Astrocyte of the cerebellum (primary cell): ENCODE data around the gene SBF1.

Experiments
- DNase-seq: peaks from one replicate; pipeline ENCODE4 v3.0.0-alpha.2; 2011; ENCODE audit warnings: low read depth
- H3K4me3 ChIP-seq: 2 replicates; pipeline ENCODE4 v1.5.1; 2011; ENCODE audit warnings: mild to moderate bottlenecking, low read depth, low read length, moderate library complexity
- in situ Hi-C: cut with HindIII; loops from 2 replicates; pipeline ENCODE4 v1.10.0; 2017; ENCODE audit warnings: low sequenced_read_pairs
- TF ChIP-seq, protein P1 (sequence below): IDR thresholded peaks from 2 replicates; pipeline ENCODE4 v1.5.1; 2012; ENCODE audit warnings: low read length, low read depth, moderate library complexity, mild to moderate bottlenecking; ENCODE audit errors: missing control alignments

SBF1 gene

DNA sequence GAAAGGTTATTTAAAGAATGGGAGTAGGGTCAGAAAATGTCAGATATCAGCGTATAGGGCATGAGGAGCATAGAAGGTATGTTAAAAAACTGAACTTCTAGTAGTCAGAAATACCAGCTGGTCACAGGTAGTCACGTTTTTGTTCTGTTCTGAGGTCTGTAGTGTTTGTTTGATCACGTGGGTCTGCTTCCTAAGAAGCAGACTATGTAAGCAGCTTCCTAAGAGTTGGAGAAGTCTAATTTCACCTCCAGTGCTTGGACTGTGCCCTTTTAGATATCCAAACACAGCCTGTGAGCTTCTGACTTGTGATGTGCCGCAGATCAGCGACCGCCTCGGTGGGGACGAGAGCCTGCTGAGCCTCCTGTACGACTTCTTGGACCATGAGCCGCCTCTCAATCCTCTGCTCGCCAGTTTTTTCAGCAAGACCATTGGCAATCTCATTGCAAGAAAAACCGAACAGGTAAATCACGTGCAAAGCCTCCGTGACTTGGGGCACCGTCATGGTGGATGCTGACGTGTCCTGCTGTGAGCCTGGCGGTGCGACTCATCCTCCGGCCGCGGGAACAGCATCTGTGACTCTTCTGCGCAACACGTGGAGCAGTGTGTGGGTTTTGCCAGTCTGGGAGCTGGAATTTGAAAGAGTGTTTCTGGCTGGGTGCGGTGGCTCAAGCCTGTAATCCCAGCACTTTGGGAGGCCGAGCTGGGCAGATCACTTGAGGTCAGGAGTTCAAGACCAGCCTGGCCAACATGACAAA is 68.2 kb downstream of the SBF1 start:
- TF ChIP-seq, protein P1, sequence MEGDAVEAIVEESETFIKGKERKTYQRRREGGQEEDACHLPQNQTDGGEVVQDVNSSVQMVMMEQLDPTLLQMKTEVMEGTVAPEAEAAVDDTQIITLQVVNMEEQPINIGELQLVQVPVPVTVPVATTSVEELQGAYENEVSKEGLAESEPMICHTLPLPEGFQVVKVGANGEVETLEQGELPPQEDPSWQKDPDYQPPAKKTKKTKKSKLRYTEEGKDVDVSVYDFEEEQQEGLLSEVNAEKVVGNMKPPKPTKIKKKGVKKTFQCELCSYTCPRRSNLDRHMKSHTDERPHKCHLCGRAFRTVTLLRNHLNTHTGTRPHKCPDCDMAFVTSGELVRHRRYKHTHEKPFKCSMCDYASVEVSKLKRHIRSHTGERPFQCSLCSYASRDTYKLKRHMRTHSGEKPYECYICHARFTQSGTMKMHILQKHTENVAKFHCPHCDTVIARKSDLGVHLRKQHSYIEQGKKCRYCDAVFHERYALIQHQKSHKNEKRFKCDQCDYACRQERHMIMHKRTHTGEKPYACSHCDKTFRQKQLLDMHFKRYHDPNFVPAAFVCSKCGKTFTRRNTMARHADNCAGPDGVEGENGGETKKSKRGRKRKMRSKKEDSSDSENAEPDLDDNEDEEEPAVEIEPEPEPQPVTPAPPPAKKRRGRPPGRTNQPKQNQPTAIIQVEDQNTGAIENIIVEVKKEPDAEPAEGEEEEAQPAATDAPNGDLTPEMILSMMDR, result no peak
- H3K4me3 ChIP-seq, result no peak overlapping the region
- no peak for DNase-seq
- in situ Hi-C loops, result no loop called here

DNA sequence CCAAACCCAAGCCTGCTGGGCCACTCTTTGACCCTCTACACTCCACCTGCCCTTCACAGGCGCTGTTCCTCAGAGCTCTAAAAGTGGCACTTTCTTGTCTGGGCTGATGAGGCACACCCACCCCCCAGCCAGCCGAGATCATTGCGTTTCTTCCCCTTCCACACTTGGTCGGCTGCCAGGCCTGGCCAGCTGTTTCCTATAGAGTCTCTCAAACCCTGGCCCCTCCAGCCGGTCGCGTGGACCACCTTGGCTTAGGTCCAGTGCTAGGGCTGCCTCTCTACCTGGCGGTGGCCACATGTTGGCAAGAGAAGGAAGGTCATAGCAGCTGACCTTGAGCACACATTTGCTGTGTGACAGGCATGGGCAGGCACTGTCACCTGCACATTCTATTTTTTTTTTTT is 71.1 kb downstream of the SBF1 start:
- no peak for DNase-seq
- TF ChIP-seq, protein P1, result no peak
- in situ Hi-C loops, result no loop called here
- no peak overlapping the region for H3K4me3 ChIP-seq

DNA sequence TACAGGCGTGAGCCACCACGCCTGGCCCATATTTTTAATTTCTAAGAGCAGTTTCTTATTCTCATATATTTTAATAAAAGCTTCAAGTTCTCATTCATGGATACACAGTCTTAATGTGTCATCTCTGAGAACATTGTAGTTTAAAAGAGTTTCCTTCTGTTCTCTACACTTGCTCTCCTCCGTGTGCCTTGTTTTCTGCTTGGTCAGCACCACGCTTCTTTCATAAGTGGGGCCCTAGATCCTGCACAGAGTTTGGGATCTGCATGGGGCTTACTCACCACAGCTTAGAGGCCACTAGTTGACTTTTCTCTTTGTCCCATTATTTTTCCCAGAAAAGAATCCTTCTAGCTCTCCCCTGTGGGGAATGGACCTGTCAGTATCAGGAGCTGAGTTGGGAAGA is 72.9 kb downstream of the SBF1 start:
- DNase-seq, result no peak
- H3K4me3 ChIP-seq, result no peak overlapping the region
- in situ Hi-C loops, result no loop called here
- TF ChIP-seq, protein P1, result no peak

DNA sequence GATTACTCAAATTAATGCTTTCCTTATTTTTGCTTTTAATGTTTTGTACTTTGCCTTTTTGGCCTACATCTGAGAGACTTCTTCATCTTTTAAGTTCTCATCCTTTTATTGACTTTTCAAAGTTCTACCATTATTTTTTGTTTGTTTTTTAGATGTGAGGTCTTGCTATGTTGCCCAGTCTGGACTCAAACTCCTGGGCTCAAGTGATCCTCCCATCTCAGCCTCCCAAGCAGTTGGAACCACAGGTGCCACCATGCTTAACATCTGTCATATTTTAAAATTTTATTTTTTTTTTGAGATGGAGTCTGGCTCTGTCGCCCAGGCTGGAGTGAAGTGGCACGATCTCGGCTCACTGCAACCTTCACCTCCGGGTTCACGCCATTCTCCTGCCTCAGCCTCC is 73.9 kb downstream of the SBF1 start:
- no peak for DNase-seq
- TF ChIP-seq, protein P1, result no peak

DNA sequence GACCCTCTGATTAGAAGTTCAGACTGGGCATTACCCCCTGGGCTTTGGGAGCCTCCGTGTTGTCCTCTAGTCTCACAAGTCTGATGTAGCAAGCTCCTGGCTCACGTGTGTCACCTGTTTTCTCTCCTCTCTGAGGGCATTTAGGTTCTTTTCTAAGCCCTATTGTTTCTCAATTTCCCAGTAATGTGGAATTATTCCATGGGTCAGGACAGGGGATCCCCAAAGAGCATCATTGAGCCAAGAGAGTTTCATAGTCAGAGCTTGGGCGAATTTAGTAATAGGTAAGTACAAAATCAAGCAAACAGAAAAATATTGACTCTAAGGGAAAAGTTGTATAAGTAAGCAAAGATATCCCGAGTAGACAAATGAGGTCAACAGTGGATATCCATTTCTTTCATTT is 74.4 kb downstream of the SBF1 start:
- H3K4me3 ChIP-seq, result no peak overlapping the region
- in situ Hi-C loops, result no loop called here
- TF ChIP-seq, protein P1, result no peak
- no peak for DNase-seq

More for the DNA sequence above, 73.9 kb downstream of the SBF1 start:
- H3K4me3 ChIP-seq, result no peak overlapping the region
- in situ Hi-C loops, result no loop called here

DNA sequence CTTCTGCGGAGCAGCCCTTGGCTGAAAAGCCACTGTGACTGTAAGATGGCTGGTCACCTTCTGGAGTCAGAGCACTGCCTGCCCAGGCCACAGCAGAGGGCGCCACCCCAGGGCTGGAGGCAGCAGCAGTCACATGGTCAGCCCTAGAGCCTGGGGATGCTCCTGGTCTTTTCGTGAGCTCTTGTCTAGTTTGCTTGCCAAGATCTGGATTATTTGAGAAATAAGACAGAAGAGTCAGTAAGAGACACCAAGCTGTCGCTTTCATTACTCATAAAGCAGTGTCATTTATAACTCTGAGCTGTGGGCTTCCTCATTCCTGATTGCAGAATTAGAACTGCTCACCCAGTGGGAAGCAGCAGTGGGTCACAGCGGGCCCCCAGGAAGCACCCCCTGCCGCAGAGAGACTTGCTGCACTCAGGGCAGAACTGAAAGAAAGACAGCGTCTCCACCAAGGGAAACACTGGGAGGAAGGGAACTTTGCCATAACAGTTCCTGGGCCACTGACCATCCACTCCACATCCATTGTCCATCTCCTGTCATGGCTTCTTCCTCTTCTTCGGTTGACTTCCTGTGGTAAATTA is 75.0 kb downstream of the SBF1 start:
- DNase-seq, result no peak
- in situ Hi-C loops, result no loop called here
- TF ChIP-seq, protein P1, result peak; percentile 41
- no peak overlapping the region for H3K4me3 ChIP-seq
